HUDEP-2 (cell line): ENCODE results near the gene PCDH15.

Experiments
- DNase-seq, 76 experiments: peaks; one replicate each; lab custom pipeline; 2025; ENCODE audit not compliant: unreplicated experiment in 76 of 76; lab: John Stamatoyannopoulos, UW

Gene PCDH15

GRCh38 chr10:54139819-54140428 lies 661.1 kb downstream of the PCDH15 start:
- DNase-seq = no peak

GRCh38 chr10:54137396-54137795 lies 663.6 kb downstream of the PCDH15 start:
- DNase-seq = no peak

GRCh38 chr10:54133203-54133602 lies 667.8 kb downstream of the PCDH15 start:
- peak in 1 of 76 experiments; percentile 0 for DNase-seq

DNA sequence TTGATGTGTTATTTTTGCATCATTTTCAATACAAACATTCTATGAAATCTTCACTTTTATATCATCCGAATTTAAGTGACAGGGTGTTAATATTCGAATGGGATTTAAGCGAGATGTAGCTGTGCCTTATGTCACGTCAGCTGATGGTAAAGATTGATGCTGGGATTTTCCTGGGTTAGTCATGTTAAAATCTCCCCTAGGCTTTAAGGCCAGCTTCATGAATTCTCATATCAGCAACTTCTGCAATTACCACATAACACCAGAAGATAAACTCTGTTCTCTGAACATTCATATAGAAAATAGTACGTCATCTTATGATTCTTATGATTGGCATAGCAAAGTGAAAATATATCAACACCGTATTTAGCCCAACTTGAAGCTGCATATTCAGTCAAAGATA lies 669.2 kb downstream of the PCDH15 start:
- no peak for DNase-seq

DNA sequence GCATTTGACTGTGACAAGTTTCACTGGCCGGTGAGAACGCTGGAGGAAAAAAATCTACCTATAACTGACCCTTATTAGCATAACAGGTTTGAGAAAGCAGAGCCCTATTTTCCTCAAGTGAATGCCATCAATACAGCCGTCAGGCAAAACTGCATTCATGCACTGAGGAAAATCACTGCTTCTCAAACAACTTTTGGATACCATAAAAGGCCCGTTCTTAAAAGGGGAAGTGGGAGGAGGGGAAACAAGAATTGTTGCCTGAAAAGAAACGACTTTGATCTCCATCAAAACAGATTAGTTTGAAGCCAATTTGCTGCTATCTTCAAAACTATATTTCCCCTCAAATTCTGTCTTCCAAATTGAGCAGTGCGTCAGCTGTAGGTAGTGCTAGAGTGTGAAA lies 670.6 kb downstream of the PCDH15 start:
- no peak for DNase-seq

GRCh38 chr10:54125098-54125747 lies 675.8 kb downstream of the PCDH15 start:
- DNase-seq = no peak

DNA sequence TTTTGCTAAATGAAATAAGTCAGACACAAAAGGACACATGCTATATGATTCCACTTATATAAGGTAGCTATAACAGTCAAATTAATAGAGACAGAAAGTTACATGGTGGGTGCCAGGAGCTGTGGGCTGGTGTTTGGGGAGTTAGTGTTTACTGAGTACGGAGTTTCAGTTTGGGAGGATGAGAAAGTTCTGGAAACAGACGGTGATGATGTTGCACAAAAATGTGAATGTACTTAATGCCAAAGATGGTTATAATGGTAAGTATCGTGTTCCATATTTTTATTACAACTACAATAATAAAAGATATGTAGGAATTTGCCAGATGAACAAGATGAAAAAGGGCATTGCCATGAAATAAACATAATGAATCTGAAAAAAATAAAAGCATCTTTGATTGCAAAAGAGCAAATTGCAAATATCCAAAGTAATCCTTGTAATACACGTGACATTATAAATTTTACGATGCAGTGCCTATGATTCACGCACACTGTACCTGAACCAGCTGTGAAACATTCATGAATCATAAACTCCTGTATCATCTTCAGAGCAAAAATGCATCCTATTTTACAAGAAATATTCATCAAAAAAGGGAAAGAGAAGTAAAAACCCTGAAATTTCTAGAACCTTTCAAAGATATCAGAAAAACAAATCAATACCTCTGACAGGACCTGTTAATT lies 676.7 kb downstream of the PCDH15 start:
- no peak for DNase-seq

- no peak for DNase-seq
Measured at GRCh38 chr10:54120806-54121205, 680.2 kb downstream of the PCDH15 start.

GRCh38 chr10:54108961-54109360 lies 692.1 kb downstream of the PCDH15 start:
- no peak for DNase-seq

DNA sequence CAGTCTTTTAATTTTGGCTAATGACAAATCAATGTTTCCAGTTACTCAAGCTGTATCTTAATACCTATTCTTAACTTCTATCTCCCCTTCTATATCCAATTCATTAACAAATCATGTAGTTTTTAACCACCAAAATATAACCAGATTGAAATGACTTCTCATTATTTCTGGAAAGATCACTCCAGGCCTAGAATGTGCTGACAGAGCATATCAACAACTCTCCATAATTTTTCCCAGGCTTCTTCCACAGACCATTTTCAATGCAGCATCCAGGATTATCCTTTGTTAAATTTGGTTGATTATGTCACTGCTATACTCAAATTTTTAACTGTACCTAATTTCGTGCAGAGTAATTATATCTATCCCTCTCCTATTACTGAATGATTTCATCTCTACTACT lies 704.1 kb downstream of the PCDH15 start:
- no peak for DNase-seq

DNA sequence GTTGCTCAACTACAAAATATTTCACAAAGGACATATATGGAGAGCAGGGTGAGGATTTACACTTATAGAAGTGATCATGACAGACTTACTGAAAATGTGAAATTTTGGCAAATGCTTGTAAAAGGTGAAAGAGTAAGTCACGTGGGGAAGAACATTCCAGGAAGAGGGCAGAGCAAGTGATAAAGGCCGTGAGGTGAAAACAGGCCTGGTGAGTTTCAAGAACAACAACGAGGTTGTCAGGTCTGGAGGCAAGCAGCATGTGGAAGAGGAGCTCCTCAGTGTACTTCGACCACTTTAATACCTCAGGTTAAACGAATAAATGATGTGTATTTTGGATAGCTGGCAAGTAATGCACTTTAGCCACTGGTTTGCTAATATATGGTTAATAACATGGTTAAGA lies 706.7 kb downstream of the PCDH15 start:
- no peak for DNase-seq

- DNase-seq = no peak
Measured at GRCh38 chr10:54091237-54091636, 709.8 kb downstream of the PCDH15 start.

DNA sequence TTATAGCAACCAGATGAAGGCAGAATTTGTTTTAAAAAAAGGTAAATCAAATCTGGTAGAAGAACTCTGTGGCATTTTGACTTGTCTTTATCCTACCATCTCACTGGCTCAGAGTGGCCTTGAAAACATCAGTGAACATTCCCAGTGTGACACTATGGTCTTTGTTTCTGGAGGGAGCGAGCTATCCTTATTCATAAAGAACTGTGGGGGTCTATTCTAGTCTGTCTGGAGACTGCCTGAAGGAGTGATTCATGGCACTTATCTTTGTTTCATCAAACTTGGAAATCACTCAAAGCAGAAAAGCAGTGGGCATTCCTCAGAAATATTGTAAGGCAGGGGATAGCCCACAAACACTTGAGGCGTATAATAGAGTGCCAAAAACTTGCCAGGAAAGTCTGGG lies 719.1 kb downstream of the PCDH15 start:
- DNase-seq = no peak

GRCh38 chr10:54067361-54067760 lies 733.7 kb downstream of the PCDH15 start:
- DNase-seq = no peak

GRCh38 chr10:54066646-54067045 lies 734.4 kb downstream of the PCDH15 start:
- DNase-seq = no peak

- DNase-seq = no peak
Measured at GRCh38 chr10:54065106-54065505, 735.9 kb downstream of the PCDH15 start.

GRCh38 chr10:54064215-54064614 lies 736.8 kb downstream of the PCDH15 start:
- no peak for DNase-seq

GRCh38 chr10:54063514-54063913 lies 737.5 kb downstream of the PCDH15 start:
- DNase-seq = no peak

- no peak for DNase-seq
Measured at GRCh38 chr10:54060572-54060971, 740.5 kb downstream of the PCDH15 start.

DNA sequence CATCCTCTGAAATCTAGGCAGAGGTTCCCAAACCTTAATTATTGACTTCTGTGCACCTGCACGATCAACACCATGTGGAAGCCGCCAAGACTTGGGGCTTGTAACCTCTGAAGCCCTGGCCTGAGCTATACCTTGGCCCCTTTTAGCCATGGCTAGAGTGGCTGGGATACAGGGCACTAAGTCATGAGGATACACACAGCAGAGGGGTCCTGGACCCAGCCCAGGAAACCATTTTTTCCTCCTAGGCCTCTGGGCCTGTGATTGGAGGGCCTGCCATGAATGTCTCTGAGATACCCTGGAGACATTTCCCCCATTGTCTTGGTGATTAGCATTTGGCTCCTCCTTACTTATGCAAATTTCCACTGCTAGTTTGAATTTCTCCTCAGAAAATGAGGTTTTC lies 743.7 kb downstream of the PCDH15 start:
- no peak for DNase-seq

DNA sequence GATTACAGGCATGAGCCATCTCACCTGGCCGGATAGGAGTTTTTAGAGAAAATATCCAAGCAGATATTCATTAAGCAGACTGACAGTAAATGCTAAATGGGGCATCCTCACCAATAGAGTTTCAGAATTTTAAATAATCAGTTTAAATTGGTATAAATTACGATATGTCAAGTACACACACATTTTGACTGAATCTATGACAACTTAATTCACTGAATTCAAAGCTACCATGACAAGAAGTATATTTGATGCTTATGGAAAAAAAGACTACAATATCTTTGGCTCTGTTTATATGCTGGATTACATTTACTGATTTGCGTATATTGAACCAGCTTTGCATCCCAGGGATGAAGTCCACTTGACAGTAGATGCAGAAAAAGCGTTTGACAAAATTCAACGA lies 774.7 kb downstream of the PCDH15 start:
- no peak for DNase-seq

DNA sequence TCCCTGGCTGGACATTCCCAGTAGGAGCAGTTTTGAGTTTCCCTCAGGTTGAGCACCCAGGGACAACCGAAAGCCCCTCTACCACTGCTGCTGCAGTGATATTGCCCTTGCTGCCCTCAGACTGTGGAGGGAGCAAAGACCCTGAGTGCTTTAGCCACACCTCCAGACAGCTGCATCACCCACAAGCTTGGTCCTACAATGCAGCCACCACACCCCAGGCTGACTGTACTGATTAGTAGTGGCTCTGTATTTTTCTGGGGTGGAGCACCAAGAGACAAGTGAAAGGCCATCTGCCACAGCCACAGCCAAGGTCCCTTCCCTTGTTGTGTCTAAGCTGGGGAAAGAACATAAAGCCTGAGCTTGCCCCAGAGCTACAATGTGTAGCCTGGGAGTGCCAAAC lies 789.9 kb downstream of the PCDH15 start:
- no peak for DNase-seq
